B cell (primary cell): ENCODE measurements around the gene CFAP52.

Source experiments
- CTCF ChIP-seq: fragments of 200-600 bp; IDR thresholded peaks from one replicate; pipeline ENCODE4 v1.8.0; 2022; ENCODE audit warnings: antibody characterized with exemption, mild to moderate bottlenecking
- EZH2 ChIP-seq: IDR thresholded peaks from 2 replicates; pipeline ENCODE4 v1.6.1; 2012; ENCODE audit warnings: borderline replicate concordance, low read depth, mild to moderate bottlenecking, moderate library complexity, low read length; ENCODE audit not compliant: insufficient read depth, poor library complexity, severe bottlenecking

DNA sequence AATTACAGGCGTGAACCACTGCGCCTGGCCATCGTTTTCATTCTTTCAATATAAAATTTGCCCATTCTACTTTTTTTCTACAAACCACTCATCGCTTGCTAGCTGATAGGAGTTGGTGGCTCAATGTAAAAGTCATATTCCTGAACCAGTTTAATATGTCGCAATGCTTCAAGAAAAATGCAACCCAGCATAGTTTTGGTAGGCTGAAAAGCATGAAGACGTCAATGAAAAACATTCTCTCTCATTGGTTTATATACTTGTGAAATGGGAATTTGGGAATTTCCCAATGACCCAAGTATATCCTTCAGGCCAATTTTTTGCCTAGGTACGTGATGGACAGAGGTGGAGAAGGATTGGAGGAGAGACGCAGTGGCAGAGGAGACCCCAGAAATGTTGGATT lies 95.8 kb downstream of the CFAP52 start:
- TF ChIP-seq CTCF (no peak), EZH2 (no peak)
